GM13977 (cell line): ENCODE measurements around the gene LMO7.

ENCODE experiments used
- DNase-seq: peaks from one replicate; pipeline ENCODE4 v3.0.0; 2012; ENCODE audit warnings: low spot score
- CTCF ChIP-seq: IDR thresholded peaks from 2 replicates; pipeline ENCODE4 v1.5.1; 2012; ENCODE audit warnings: mild to moderate bottlenecking, control low read depth; ENCODE audit not compliant: insufficient read depth; ENCODE audit errors: extremely low read depth, missing control alignments
- in situ Hi-C: fragments of 300-500 bp; cut with MboI; formaldehyde crosslinking; loops from one replicate; pipeline ENCODE4 v1.12.0; 2022; ENCODE audit warnings: low sequenced_read_pairs, low pct_unique_long_range_greater_than_20kb, mixed read lengths, inconsistent platforms; ENCODE audit not compliant: unreplicated experiment

The LMO7 gene

GRCh38 chr13:75643182-75643581 lies 7.1 kb downstream of the LMO7 start:
- in situ Hi-C loops: no loop called here
- DNase-seq: no peak
- no peak for TF ChIP-seq CTCF

GRCh38 chr13:75643693-75644092 lies 7.6 kb downstream of the LMO7 start:
- DNase-seq: no peak
- in situ Hi-C loops: no loop called here

GRCh38 chr13:75645141-75645540 lies 9.0 kb downstream of the LMO7 start:
- TF ChIP-seq CTCF: no peak
- DNase-seq: no peak
- in situ Hi-C loops: no loop called here

More at GRCh38 chr13:75643693-75644092, 7.6 kb downstream of the LMO7 start:
- TF ChIP-seq CTCF: no peak

- TF ChIP-seq CTCF: no peak
- in situ Hi-C loops: no loop called here
These were observed 11.1 kb downstream of the LMO7 start for GRCh38 chr13:75647126-75647784.

GRCh38 chr13:75648446-75648845 lies 12.3 kb downstream of the LMO7 start:
- TF ChIP-seq CTCF: no peak
- DNase-seq: no peak
- in situ Hi-C loops: no loop called here

More at GRCh38 chr13:75647126-75647784, 11.1 kb downstream of the LMO7 start:
- peak; percentile 39 for DNase-seq

- in situ Hi-C loops: no loop called here
- TF ChIP-seq CTCF: no peak
- no peak for DNase-seq
These were observed 14.9 kb downstream of the LMO7 start for GRCh38 chr13:75651013-75651412.
